RWPE1 (cell line): ENCODE results near the gene ATP8A2.

Experiments used
- CTCF ChIA-PET: fragments of 350-600 bp; sonication (Branson Sonifier 250); formaldehyde crosslinking; extraction: SDS; loops from one replicate; lab custom pipeline; 2021; lab: Yijun Ruan, JAX
- POLR2A ChIA-PET: fragments of 400-600 bp; formaldehyde crosslinking; extraction: SDS; loops from one replicate; lab custom pipeline; 2020; ENCODE audit warnings: antibody characterized with exemption; ENCODE audit not compliant: low non-redundant PET; lab: Yijun Ruan, JAX
- DNase-seq: peaks from one replicate; pipeline ENCODE4 v3.0.0; 2012; ENCODE audit warnings: low spot score
- H3K27ac ChIP-seq: fragments of 450-650 bp; 2 replicates; pipeline ENCODE4 v1.5.1; 2017
- TF ChIP-seq, protein P1 (sequence below): fragments of 450-650 bp; conservative IDR thresholded peaks from 2 replicates; pipeline ENCODE4 v1.5.1; 2017; ENCODE audit warnings: low read depth, mild to moderate bottlenecking

The ATP8A2 gene

DNA sequence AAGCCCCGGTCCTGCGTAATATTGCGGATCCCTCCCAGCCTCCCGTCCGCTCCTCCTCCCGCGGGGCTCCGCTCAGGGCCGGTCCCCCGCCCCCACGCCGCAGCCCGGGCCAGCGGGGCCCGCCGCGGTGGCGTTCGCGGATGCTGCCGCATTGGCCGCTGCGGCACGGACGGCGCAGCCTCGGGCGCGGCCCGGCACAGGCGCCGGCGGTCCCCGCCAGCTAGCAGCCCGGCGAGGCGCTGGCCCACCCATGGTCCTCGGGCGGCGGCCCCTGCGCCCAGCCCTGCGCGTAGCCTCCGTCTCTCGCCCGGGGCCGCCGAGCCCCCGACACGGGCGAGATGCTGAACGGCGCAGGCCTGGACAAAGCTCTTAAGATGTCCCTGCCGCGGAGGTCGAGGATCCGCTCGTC lies at the start of gene ATP8A2:
TSS of gene ATP8A2 (plus strand) at position 100 of the 409 bp plus-strand sequence. CDS start at position 339, 239 bp downstream.
- DNase-seq: no peak
- POLR2A ChIA-PET: interaction anchor here (0.6 kb wide), 1 partner anchor 18 kb away, joined by 3 read pairs; no protein-coding TSS in a partner anchor
- H3K27ac ChIP-seq: no peak within 1 kb of the TSS
- TF ChIP-seq, protein P1, sequence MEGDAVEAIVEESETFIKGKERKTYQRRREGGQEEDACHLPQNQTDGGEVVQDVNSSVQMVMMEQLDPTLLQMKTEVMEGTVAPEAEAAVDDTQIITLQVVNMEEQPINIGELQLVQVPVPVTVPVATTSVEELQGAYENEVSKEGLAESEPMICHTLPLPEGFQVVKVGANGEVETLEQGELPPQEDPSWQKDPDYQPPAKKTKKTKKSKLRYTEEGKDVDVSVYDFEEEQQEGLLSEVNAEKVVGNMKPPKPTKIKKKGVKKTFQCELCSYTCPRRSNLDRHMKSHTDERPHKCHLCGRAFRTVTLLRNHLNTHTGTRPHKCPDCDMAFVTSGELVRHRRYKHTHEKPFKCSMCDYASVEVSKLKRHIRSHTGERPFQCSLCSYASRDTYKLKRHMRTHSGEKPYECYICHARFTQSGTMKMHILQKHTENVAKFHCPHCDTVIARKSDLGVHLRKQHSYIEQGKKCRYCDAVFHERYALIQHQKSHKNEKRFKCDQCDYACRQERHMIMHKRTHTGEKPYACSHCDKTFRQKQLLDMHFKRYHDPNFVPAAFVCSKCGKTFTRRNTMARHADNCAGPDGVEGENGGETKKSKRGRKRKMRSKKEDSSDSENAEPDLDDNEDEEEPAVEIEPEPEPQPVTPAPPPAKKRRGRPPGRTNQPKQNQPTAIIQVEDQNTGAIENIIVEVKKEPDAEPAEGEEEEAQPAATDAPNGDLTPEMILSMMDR: no peak
- CTCF ChIA-PET: interaction anchor here (0.6 kb wide), 1 partner anchor 366 kb away, joined by 4 read pairs; no protein-coding TSS in a partner anchor

DNA sequence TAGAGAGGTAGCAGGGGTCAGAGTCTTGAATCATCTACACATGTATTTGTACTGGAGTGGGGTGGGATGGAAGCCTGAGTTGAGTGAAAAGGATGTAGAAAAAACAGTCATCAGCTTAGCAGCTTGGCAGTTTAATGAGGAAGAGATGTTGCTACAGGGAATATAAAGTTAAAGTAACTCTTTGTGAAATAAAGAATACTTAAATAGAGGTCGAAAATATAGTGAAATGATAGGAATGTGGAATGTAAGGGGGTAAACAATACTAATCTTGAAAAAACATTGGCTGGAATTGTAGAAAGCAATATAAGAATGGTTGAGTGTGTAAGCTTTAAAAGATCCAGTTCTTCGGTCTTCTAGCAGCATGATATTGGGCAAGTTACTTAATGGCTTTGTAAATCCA lies 47.7 kb upstream of the ATP8A2 start:
- ChIA-PET POLR2A (no interaction called here), CTCF (no interaction called here)
- H3K27ac ChIP-seq: no peak overlapping the region
- DNase-seq: no peak
- TF ChIP-seq, protein P1: no peak

DNA sequence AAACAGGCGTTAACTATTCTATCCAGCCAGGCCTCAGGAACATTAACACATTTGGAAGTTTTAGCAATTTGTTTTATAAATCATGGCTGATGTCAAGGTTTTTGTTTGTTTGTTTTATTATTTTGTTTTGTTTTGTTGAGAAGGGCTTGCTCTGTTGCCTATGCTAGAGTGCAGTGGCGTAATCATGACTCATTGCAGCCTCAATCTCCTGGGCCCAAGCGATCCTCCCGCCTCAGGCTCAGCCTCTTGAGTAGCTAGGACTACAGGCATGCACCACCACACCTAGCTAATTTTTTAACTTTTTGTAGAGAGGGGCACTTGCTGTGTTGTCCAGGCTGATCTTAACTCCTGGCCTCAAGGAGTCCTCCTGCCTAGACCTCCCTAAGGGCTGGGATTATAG lies 42.1 kb upstream of the ATP8A2 start:
- ChIA-PET CTCF (no interaction called here), POLR2A (no interaction called here)
- H3K27ac ChIP-seq: peak overlapping the region; percentile 42; the same call in 1 of the 2 replicates
- TF ChIP-seq, protein P1: no peak
- no peak for DNase-seq

DNA sequence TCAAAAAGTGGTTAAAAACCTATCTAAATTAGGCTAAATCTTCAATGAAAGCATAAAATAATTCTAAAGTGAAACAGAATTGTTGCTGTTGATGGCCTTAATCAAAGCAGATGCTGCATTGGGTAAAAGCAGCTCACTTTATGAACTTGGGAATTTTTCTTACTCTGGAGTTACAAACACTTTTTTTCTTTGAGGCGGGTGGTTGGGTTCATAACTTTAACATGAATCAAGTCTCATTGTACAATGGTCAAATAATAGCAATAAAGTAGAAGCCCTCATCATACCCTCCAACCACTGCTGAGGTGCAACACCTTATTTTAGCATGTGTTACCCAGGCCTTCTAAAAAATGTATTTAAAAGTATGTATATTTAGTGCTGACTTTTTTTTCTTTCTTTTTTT lies 41.2 kb upstream of the ATP8A2 start:
- POLR2A ChIA-PET: no interaction called here

DNA sequence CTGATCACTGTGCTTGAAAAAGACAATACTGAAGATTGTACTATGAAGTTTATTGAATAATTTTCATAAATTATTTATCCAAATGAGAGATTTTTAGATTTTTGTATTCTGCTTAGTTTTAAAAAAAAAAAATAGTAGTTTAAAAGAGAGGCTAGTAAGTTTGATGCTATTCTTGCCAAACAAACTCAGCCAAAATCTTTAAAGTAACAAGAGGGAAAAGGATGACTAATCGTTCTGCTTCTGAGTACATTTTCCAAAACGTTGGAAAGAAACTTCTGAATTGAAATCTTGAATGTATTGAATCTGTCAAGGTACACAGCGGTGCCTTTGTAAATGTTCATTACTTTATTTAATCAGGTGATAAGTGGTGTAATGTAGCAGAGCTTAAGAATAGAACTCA lies 35.9 kb upstream of the ATP8A2 start:
- no peak for DNase-seq
- ChIA-PET CTCF (no interaction called here), POLR2A (no interaction called here)
- H3K27ac ChIP-seq: no peak overlapping the region
- TF ChIP-seq, protein P1: no peak

More for the DNA sequence above, 41.2 kb upstream of the ATP8A2 start:
- no peak overlapping the region for H3K27ac ChIP-seq
- no peak for DNase-seq
- TF ChIP-seq, protein P1: no peak
- CTCF ChIA-PET: no interaction called here

DNA sequence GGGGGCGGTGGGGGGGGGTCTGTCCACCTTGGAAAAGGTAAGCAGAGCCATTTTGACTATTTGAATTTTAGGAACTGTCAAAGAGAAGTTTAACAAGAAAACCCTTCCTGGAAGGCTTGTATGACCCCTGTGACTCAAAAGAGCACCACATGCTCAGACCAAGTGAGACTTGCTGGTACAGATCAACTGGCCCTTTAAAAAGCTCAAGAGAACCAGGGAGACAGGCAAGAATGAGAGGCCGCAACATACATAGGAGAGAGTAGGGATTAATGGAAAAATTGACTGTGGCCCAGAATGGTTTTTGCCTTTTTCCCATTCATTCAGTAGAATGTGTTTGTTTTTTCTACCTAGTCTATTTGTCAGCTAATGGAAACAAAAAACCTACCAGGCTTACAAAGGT lies 26.2 kb upstream of the ATP8A2 start:
- TF ChIP-seq, protein P1: no peak
- DNase-seq: no peak
- no peak overlapping the region for H3K27ac ChIP-seq
- ChIA-PET CTCF (interaction anchor here (0.5 kb wide), 1 partner anchor 99 kb away, joined by 4 read pairs; no protein-coding TSS in a partner anchor), POLR2A (no interaction called here)
